HG03469 (cell line): Measurements from ENCODE around the gene MADD.

Experiments
- ATAC-seq: cut with Tn5 transposase; IDR thresholded peaks from one replicate; pipeline ENCODE4 v1.9.1; 2021; ENCODE audit warnings: mild to moderate bottlenecking, moderate library complexity, moderate number of reproducible peaks; ENCODE audit not compliant: unreplicated experiment

Gene MADD

DNA sequence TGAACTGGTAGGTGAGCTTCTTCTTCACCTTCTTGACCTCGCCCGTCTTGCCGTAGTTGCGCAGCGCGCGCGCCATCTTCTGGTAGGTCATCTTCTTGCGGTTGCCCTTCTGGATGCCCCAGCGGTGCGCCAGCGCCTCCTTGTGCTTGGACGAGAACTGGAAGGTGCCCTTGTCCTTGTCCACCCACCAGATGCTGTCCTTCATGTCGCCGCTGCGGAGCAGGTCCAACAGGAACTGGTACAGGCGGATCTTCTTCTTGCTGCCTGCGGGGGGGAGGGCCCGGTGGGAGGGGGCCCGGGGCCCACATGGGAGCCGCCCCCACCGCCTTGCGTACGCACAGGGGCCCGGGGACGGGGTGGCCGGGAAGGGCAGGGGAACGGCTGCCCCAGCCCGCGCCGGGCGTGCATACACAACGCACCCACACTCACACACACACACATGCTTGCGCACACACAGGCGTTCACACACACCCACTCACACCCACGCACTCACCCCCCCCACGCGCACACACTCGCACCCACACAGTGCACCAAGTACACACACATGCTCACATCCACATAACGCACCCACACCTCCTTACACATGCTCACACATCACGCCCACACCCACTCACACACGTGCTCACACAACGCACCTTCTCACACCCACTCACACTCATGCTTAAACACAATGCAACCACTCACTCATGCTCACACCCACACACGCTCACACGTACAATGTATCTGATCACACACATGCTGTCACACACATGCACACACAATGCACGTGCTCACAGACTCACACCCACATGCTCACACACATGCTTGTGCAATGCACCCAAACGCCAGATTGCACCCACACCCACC is 85.6 kb downstream of the MADD start:
- ATAC-seq, result no peak

GRCh38 chr11:47356129-47356997 is 86.4 kb downstream of the MADD start:
- ATAC-seq, result no peak

GRCh38 chr11:47356998-47357329 is 87.0 kb downstream of the MADD start:
- no peak for ATAC-seq

GRCh38 chr11:47357985-47358730 is 88.2 kb downstream of the MADD start:
- no peak for ATAC-seq

GRCh38 chr11:47358731-47359051 is 88.8 kb downstream of the MADD start:
- ATAC-seq, result no peak

DNA sequence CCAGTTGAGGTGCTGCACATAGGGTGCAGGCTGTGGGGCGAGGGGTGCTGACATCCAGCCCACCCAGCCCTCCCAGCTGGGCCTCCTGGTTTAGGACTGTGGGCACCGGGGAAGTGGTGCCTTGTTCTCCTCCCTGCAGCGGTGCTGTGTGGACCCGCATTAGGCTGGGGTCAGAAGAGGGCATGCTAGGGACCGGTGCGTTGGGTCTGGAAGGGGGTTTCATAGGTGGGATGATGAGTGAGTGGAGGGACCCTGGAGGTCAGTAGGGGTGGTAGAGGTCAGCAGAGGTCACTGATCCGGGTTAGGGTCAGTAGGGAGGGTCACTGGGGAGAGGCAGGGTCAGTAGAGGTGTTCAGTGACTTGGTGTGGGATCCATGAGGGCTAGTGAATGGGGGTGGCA is 89.2 kb downstream of the MADD start:
- ATAC-seq, result no peak

GRCh38 chr11:47359586-47359985 is 89.7 kb downstream of the MADD start:
- ATAC-seq, result no peak

DNA sequence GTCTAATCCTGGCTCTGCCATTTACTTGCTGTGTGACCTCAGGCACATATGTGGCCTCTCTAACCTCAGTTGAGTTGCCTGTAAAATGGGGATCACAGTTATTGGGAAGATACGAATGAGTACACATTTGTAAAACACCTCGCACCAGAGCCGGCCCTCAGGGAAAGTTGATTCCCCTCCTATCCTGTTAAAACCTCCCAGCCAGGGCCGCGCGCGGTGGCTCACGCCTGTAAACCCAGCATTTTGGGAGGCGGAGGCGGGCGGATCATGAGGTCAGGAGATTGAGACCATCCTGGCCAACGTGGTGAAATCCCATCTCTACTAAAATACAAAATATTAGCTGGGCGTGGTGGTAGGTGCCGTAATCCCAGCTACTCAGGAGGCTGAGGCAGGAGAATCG is 90.4 kb downstream of the MADD start:
- ATAC-seq, result no peak

DNA sequence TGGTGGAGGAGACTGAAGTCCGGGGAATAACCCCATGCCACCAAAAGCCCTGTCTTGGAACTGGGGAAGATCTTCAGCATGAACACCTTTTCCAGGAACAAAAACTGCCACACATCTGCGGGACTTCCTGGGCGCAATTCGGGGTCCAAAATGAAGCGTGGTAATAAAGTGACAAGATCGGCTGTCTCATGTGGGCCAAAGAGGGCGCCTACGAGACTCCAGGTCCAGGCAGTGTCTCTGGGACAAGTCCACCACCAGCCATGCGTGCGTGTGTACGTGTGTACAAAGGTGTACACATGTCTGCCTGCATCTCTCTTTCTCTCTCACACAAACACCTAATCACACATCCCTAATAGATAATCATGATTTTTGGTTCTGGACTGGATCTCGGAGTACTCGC is 91.5 kb downstream of the MADD start:
- no peak for ATAC-seq

- ATAC-seq, result no peak
These were observed 96.1 kb downstream of the MADD start for GRCh38 chr11:47366020-47366490.

- ATAC-seq, result no peak
These were observed 99.7 kb downstream of the MADD start for GRCh38 chr11:47369676-47370075.

DNA sequence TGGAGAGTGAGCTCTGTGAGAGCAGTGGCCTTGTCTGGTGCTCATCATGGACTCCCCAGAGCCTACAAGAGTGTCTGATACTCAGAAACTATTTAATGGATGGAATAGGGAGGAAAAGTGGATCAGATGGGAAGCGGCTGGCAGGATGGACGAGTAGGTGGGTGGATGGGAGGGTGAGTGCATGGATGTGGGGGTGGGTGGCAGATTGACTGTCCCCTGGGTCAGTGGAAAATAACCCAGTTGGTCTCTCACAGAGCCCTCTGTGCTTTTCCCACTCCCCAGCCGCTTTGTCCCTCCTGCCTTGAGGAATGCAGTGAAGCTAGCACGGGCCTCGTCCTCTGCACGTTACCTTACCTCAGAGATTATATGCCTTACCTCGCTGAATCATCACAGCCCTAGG is 102.5 kb downstream of the MADD start:
- ATAC-seq, result no peak

DNA sequence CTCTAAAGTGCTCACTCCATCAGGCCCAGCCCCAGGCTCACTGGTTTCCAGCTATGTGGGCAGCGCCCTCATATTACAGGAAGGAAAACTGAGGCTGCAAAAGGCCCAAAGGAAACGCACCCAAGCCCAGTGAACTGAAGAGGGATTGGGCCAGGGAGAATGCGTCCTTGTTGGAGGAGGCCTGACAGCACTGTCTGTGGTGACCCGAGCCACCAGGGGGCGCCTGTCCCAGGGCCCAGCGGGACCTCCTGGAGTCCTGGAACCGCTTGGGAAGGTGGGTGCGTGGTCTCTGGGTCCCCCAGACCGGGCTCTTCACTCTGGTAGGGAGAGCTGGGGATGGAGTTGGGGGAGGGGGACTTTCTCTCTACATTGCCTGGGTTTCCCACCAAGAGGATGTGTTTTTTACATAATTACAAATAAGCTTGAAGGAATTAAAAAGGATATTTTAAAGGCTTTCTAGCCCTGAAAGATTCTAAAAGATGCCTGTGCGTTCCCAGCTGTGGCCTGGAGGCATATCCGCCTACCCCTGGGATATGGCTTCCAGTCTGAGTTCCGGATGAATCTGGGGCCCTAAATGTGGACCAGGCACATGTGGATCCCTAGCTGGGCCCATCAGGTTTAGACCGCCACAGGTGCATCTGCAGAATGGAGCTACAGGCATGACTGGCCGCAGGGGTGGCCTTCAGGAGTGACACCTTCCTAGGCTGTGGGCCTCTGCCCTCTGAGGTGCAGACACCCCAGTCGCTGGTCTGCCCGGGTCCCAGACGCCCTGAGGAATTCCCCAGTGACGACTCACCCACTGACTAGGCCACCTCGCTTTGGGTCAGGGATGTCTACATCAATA is 104.2 kb downstream of the MADD start:
- ATAC-seq, result peak; percentile 50

GRCh38 chr11:47374720-47375019 is 104.7 kb downstream of the MADD start:
- ATAC-seq, result no peak

DNA sequence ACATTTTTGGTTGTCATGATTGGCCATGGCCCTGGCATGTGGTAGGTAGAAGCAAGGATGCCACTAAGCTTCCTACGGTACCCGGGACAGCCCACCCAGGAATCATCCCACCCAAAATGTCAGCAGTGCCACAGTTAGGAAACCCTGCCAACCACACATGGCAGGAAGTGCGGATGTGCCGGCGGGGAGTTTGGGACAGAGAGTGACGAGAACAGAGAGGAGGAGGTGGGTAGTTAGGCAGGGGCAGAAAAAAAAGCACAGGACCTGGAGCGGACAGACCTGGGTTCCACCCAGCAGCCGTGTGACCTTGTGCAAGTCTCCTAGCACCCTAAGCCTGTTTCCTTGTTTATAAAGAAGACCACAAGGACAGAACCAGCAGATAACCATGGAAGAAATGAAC is 105.1 kb downstream of the MADD start:
- ATAC-seq, result no peak

GRCh38 chr11:47375546-47376085 is 105.7 kb downstream of the MADD start:
- no peak for ATAC-seq

DNA sequence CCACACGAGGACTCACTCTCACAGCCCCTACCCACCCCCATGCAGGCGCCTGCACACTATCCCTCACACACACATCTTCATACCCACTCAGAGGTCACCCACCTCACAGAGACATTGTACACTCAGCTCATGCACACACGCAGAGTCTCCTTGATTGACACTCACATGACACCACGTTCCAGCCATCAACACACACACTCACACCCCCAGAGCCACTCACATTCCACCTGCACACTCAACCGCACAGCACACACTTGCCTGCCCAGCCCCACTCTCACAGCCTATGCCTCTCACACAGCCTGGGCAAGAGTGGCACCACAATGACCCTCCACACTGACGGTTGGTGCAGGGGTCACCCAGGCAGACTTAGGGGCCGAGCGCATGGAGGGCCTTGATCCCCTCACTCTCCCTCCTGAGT is 106.2 kb downstream of the MADD start:
- no peak for ATAC-seq

GRCh38 chr11:47376525-47377371 is 106.8 kb downstream of the MADD start:
- ATAC-seq, result no peak

DNA sequence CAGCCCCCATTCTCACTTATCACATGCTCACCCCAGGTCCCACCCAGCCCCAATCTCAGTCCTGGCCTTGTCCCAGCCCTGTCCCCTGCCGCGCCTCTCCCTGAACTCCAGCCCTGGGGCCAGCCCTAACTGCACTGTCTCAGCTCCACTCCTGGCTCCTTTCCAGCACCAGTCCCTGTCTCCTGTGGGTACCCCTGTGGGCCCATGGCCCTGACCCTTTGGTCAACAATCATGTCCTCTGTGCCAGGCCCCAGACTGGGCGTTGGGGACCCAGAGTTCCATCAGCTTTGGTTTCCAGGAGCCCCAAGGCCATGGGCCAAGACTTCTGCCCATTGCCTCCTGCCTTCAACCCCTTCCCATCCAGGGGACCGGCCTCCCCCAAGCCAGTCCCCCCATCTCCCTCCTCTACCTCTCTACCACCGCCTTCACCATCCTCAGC is 107.7 kb downstream of the MADD start:
- no peak for ATAC-seq
